Putamen (tissue), 1 donor: ENCODE measurements around the gene WASF3.
A peak's percentile ranks its signal among the peaks of the same experiment; 100 is the strongest.

Experiments
- DNase-seq: peaks from one replicate; pipeline ENCODE4 v3.0.0-alpha.2; 2016; ENCODE audit warnings: low spot score

The WASF3 gene, protein sequence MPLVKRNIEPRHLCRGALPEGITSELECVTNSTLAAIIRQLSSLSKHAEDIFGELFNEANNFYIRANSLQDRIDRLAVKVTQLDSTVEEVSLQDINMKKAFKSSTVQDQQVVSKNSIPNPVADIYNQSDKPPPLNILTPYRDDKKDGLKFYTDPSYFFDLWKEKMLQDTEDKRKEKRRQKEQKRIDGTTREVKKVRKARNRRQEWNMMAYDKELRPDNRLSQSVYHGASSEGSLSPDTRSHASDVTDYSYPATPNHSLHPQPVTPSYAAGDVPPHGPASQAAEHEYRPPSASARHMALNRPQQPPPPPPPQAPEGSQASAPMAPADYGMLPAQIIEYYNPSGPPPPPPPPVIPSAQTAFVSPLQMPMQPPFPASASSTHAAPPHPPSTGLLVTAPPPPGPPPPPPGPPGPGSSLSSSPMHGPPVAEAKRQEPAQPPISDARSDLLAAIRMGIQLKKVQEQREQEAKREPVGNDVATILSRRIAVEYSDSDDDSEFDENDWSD

DNA sequence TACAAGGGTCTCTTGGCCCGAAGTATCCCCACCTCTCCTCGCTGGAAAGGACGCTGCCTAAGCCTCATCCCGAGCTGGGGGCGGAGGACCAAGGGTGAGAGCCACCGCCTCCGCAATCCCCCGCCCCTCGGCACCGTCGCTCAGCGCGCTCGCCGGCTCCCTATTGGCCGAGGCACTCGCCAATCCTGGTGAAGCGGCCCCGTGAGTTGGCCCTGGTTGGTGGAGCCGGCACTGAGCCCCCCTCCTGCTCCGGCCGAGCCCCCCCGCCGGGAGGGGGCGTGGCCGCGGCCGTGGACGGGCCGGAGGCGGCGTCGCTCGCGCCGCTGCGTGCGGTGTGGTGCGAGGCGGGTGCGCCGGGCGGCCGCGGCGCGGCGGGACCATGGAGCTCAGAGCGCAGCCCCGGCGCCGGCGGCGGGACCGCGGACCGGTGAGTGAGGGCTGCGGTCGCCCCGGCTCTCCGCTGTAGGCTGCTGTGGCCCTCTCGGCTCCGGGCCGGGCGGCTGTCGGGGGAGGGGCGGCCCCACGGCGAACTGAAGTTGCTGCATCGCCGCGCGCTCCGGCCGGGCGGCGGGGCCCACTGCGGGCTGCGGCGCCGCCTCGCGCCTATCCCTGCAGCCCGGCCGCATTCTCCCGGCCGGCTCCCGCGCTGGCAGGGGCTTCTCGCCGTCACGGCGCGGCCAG lies at the start of gene WASF3:
Gene WASF3, plus strand, starts transcription at position 291 of the 681 bp plus-strand sequence. CDS start 84,588 bp downstream, outside the sequence.
- DNase-seq: peak; percentile 96

DNA sequence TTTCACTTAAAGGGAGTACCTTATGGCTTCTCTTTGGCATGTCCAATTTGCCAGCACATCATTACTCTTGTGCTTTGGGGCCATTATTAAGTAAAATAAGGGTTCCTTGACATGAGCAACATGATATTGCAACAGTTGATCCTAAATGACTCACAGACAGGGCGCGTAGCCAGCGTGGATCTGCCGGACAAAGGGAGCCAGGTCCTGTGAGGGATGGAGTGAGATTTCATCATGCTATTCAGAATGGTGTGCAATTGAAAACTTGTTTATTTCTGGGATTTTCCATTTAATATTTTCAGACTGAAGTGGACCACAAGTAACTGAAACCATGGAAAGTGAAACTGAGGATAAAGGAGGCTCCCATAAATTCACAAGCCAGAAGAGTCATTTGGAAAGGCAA lies 48.6 kb upstream of the WASF3 start:
- DNase-seq: no peak

DNA sequence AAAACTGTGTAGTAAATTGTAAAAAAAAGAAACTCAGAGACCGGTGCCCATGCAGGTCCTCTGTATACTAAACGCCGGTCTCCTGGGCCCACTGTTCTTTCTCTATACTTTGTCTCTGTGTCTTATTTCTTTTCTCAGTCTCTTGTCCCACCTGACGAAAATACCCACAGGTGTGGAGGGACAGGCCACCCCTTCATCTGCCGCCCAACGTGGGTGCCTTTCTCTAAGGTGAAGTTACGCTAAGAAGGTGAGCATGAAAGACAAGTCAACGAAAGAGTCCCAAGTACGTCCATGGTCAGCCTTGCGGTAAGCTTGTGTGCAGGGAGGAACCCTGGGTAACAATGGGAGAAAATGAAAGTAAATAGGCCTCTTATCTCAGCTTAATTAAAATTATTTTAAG lies 48.0 kb upstream of the WASF3 start:
- no peak for DNase-seq

DNA sequence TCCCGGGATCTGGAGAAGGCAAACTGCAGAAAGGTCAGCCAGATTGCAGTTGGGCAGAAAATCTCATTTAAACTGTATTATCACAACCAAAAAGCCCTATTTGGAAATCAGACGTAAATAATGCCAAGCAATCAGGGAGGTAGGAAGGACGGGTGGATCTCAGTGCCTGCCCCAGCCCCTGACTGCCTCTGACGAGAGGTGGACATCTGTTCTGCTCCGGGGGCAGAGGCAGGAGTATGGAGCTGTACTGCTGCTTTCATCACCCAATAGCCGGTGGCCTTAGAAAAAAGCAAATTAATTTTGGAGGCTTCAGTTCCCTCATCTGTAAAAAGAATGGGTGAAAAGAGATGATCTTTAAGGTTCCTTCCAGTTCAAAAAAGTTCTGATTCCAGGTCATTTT lies 43.6 kb upstream of the WASF3 start:
- DNase-seq: no peak

DNA sequence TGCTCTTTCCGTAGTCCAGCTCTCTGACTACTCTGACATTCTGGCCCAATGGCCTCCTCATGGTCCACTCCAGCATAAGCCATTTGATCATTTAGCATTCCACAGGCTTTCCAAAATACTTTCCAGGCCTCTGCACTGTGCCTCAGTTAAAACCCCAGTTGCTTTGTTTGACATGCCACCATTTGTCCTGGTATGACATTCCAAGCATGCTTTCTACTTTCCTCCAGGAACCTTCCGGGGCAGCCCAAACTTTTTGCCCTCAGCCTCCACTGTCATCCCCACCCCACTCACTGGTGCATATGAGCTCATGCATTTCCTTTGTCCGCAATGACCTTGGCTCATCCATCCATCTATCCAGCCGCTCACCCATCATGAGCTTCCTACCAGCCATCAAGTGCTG lies 41.8 kb upstream of the WASF3 start:
- no peak for DNase-seq

DNA sequence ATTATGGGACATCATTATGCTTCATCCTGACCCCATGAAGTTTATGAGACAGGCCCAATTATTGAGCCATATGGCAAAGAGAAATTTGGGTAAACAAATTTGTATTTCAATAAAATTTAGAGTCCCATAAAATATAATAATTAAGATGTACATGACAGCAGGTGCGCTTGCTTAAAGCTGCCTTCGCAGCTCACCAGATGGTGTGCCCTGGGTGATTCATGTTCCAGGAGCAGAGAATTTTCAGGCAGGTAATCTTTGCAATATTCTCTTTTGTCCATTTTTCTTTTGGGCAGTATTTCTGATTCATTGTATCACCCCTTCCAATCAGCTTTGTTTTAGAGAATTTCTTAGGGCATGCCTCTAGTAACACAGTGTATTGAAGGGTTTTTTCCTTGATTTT lies 39.5 kb upstream of the WASF3 start:
- no peak for DNase-seq

DNA sequence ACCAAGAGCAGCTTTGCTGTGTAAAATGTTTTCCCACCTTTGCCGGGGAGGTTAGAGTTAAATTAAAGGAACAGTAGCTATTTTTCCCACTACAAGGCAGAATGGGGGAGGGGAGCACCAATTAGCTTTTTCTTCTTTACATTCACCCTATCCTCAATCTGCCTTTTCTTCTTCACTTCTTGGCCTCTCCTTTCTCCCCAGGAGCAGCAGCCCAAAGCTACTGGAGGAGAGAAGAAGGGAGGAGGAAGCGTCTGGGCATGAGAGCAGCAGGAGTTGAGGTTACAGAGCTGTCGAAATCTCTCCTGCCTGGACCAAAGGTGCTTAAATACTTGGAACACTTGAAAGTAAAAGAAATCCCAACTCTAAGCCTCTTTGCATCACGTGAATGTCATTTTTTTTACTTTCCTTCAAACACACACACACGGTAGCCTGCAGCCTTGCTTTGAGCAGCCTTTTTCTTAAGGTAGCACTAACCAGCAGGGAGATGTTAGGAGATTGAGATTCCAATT lies 39.0 kb upstream of the WASF3 start:
- no peak for DNase-seq

DNA sequence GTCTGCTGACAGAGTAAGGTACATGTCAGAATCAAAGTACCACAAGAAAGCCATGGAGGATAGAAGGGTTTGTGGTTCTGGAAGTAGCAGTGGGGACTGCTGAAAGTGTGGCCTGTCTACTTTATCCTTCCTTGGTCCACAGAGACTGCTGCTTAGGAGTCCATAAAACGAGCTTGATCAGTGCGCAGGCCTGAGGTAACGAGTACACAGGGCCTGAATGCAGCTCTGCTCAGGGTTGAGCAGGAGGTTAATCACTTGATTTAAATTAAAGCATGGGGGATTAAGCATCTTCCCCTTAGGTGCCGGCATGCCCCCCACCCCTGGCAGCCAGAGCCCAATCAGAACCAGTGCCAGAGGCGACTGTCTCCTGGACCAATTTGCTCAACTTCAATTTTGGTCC lies 34.9 kb upstream of the WASF3 start:
- no peak for DNase-seq

DNA sequence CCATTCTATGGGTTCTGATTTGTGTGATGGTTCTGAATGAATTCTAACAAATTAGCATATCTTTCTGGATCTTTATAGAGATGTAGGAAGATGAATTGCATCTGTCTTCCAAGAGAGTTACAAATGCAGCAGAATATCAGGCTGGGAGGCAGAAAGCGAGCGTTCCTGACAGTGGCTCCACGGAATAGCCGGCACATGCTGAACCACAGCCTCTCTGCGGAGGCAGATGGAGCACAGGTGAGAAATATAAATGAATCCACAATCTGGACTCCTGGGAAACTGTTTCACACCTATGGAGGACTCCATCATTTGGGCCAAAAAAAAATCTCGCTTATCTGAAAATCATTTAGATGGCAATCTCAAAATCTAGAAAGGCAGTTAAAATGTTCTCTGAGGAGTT lies 34.5 kb upstream of the WASF3 start:
- DNase-seq: no peak

DNA sequence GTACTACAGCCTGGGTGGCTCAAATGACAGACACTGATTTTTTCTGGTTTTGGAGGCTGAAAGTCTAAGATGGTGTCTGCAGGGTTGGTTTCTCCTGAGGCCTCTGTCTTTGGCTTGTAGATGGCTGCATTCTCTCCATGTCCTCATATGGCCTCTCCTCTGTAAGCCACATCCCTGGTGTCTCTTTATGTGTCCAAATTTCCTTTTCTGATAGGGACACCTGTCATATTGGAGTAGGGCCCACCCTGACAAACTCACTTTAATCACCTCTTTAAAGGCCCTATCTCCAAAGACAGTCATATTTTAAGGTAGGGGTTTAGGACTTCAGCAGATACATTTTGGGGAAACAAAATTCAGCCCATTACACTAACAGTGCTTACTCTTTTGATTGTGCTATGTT lies 32.0 kb upstream of the WASF3 start:
- no peak for DNase-seq

DNA sequence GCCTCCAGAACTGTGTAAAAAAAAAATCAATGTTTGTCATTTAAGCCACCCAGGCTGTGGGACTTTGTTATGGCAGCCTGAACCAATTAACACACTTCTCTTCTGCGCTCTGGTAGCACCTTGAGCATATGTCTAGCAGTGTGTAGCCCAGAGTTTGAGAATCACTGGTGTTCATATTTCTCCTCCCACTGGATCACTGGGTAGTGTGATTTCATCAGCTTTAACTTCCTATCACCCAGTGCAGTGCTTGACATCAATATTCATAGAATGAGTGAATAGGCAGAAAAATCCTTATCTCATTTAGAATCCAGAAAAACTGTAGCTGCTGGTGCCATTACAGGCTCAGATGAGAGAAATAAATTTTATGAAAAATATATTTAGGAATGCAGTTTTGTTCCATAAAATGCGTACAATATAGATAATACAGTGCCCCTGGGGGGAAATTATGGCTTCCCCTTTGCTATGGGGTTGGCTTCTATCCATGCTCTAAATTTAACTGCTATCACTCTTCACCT lies 30.7 kb upstream of the WASF3 start:
- DNase-seq: no peak

DNA sequence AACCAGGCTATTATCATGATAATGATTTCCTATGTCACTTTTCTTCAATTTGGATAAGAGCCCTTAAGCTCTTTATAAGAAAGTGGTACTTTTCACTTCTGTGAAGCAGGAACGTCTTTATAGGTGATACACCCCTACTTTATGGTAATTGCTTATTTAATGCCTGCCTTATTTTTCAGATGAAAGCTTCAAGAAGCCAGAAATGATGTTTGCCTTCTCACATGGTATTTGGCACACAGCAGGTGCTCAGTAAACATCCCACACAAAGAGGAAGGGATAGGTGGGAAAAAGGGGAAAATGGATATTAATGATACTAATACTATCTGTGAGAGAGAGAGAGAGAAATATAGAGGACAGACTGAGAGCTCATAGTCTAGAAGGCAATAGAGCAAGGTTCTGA lies 29.0 kb upstream of the WASF3 start:
- no peak for DNase-seq

DNA sequence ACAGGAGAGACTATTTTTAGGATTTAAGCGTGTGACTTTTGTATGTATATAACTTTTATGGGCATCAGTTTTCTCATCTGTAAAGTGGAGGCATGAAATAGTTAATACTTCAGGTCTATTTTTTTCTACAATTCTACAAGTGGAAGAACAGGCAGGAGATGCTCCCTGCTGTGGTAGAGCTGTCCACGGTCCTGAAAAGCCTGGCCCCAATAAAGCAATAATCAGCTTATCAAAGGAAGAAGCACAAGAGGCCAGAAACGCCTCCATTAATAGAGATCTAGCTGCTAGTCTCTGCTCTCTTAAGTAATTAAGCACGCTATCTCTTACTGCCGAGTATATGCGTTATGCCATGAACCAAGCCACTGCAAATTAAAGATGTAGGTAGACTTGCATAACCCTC lies 28.0 kb upstream of the WASF3 start:
- DNase-seq: peak; percentile 7

DNA sequence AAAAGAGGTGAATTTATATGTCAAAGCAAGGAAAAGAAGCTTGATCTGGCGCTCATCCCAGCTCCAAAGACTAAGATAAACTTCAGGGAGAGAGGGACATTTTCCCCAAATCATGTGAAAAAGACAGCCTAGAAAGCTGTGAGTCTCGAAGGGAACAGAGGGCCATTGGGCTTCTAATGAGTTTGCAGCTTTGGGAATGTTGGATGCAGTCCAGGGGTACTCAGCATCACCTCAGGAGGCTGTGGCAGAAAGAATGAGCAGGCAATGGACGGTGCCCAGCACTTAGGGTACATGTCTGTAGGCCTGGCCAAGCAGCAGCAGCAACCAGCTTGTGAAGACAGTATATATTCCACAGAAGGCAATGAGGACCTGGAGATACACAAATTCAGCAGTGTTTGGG lies 25.7 kb upstream of the WASF3 start:
- DNase-seq: no peak

DNA sequence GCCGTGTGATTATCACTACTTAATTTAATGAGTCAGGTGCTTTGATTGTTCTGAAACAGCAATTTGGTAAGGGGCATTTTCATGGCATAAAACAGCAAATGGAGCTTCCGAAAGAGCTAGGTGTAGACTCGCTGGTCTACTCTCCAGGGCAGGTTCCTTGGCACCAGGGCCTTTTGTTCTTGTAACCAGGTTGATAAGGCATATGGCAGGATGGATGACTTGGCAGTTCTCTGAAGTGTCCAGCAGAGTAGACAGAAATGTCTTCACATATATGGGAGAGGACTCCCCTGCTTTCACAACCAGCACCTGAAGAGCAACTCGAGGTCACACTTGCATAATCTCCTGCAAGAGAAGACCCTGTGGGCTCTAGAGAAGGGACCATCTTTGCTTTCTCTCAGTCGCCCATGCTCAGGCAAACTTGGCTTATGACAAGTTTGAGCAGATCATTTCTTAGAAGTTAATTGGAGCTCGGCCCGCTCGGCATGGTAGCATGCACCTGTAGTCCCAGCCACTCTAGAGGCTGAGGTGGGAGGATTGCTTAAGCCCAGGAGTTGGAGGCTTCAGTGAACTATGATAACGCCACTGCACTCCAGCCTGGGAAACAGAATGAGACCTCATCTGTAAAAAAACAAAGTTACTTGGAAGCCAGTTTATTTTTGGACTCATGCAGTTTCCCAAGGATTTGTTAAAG lies 23.3 kb upstream of the WASF3 start:
- DNase-seq: no peak

DNA sequence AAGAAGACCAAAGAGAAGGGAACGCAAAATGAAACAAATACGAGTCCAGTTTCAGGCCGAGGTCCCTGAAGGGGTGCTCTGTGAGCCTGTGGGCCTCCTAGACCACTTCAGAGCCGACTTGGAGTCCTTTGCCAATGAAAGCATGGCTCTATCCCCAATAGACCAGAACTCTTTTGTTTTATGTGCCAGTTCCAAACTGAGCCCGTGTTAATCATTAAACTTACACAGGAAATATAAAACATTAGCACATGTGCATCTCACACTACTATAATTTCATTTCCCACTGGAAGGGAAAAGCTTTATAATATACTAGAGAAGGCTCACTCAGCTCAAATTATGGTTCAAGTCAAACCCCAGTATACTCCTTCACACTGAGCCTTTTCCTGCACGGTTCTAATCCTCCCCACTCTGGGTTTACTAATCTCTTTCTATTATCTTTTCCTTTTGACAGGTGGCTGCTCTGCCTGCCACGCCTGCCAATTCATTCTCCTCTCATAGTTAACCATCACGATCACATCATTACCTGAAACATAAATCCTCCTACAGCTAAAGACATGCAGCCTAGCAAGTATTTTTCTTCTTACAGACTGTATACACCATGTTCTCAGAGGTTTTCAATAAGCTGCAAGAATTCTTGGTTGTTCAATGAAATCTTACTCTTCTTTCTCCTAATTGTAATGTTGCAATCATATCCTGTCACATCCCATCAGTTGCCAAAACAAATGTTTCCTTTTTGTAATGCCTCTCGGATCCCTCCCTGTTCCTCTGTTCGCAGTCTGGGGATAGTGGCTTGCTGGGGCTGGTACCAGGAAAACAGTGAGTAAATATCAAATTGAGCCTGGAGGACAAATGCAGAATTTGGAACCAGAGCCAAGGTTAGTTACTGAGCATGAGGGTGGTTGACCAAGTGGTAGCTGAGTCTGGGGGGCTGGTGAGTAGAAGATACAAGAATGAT lies 18.8 kb upstream of the WASF3 start:
- DNase-seq: no peak

DNA sequence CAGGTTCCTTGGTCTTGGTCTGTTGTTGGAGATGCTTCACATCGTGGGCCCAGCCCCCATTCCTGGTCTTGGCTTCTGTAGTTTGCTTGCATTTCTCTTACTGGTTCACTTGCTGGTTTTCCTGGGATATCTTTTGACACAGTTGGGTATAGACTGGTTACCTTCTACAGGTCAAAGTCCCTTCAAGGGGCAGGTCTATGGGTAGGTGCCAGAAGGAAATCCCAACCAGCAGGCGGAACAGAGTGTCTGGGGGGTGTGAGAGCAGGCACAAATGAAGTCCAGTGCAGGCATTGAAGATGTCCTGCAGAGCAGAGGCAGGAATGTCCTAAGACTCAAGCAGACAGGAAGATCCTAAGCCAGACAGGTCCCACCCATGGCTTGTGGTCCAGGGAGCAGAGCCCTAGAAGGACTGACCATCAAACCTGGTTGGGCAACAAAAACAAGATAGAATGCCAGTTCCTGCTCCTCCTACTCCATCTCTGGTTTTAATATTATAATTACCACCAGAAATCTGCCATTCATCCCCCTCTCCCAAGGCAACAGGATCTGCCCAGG lies 17.7 kb upstream of the WASF3 start:
- DNase-seq: no peak

DNA sequence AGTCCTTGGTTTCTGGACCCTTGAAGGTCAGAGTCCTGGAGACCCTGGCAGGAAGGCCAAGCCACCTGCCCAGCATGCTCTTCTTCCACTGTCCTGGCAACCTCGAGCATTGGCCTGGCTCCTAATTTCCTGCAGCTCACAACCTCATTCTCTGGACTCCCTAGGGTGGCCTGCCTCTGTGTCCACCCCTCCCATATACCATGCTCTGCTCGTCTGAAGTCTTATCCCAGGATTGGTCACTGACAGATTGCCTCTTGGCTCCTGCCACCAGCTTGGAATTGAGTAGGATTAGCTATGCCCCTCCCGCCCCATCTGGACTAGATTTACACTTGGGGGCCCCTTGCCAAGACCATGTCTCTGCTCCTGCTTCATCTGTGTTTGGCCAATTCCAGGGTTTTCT lies 17.1 kb upstream of the WASF3 start:
- DNase-seq: no peak

DNA sequence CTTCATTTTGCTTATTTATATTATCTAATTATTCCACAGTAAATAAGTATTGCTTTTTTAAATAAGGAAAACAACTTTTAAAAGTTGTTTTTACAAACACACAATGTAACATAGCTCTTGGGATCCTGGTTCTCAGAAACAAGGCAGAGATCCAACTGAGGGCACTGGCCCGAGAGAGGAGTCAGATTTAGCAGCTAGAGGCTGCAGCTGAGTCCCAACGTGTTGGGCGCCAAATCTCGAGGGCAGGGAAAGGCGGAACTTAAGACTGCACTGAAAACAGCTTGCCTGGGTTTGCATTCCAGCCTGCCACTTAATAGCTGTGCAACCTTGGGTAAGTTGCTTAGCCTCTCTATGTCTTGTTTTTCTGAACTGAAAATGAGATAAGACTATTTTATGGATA lies 16.4 kb upstream of the WASF3 start:
- no peak for DNase-seq

DNA sequence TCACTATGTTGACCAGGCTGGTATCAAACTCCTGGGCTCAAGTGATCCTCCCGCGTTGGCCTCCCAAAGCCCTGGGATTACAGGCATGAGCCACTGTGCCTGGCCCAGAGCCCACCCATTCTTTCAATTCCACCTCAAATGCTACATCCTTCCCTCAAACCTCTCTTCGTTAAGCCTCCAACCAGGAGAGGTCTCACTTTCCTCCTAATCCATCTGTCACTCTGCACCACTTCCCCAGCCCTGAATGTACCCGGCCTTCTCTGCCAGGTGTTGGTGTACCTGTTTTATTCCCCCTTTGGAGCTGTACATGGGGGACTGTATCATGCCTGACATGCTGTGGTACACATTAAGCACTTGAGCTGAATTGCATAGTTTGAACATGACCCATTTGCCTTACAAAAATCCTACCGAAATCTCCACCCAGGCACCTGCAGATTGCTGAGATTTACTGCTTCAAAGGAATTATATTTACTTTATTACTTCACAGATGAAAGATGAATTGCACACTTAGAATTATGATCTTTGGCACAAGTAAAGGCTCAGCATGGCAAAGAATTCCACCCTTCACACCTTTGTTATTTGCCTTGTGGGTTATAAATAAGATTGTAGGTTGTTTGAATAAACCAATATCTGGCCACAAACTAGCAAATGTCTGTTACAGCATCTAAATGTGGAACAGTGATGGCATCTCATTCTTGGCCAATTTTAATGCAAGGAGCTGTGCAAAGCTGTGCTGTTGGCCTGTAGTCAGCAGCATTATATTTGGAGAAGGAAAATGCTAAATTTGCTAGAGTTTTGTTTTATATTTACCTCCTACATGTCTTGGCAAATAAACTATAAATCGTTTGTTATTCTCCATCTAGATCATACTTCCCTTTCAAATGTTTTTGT lies 15.6 kb upstream of the WASF3 start:
- DNase-seq: no peak
